Keratinocyte (primary cell): ENCODE data around the gene PLA1A.

Experiments
- CTCF ChIP-seq, 3 experiments: IDR thresholded peaks in 1 of 3; conservative IDR thresholded peaks in 1 of 3; optimal IDR thresholded peaks in 1 of 3; 2 replicates in 2 of 3; 3 replicates in 1 of 3; pipeline versions ENCODE3 to v1.5.1; 2011; ENCODE audit warnings: low read length in 3 of 3, mild to moderate bottlenecking in 3 of 3, moderate library complexity in 2 of 3, control low read depth in 1 of 3, inconsistent platforms in 1 of 3; ENCODE audit not compliant: insufficient read depth in 2 of 3; ENCODE audit errors: extremely low read depth in 1 of 3
- EZH2 ChIP-seq: IDR thresholded peaks from one replicate; pipeline ENCODE4 v1.6.1; 2012; ENCODE audit warnings: inconsistent platforms, mild to moderate bottlenecking, low read length, moderate library complexity

GRCh38 chr3:119611664-119612063 lies 14.0 kb downstream of the PLA1A start:
- TF ChIP-seq CTCF (optimal IDR thresholded peaks at IDR 0.05 in 1 of 3, IDR thresholded peaks at IDR 0.05 in 1 of 3, conservative IDR thresholded peaks at IDR 0.05 in 1 of 3; ENCODE audit: extremely low read depth in 1 of 3, insufficient read depth in 2 of 3, low read length in 3 of 3), result no peak
- TF ChIP-seq EZH2, result no peak
